Neural cell (in vitro differentiated cells): Measurements from ENCODE around the gene RECK. TPM values are rescaled to one million over a fixed set of nuclear protein-coding genes. Genes with fewer than 3 reads are reported as not detected.
"Not testable (repeated sequence)": the region's sequence is repeated elsewhere in the genome, so short reads cannot be mapped to it uniquely, and the experiment has no call there.

ENCODE experiments used
- H2AFZ ChIP-seq: fragments of 200-600, 300-800 bp; sonication (generic), shearing (Covaris generic); 2 replicates; pipeline ENCODE4 v1.6.0; 2014; ENCODE audit warnings: low read depth, mild to moderate bottlenecking, antibody characterized with exemption, low read length, moderate library complexity
- H3F3A ChIP-seq: fragments of 200-600 bp; shearing (Covaris generic); 2 replicates; pipeline ENCODE4 v1.6.1; 2016; ENCODE audit warnings: mild to moderate bottlenecking, moderate library complexity, mixed read lengths, antibody characterized with exemption, low read length; ENCODE audit not compliant: insufficient read depth, poor library complexity, severe bottlenecking
- H3K27ac ChIP-seq: fragments of 200-600, 300-800 bp; sonication (generic), shearing (Covaris generic); 2 replicates; pipeline ENCODE4 v1.5.1; 2014; ENCODE audit warnings: mild to moderate bottlenecking, low read length, moderate library complexity
- H3K27me3 ChIP-seq: fragments of 300-800, 200-600 bp; sonication (generic), shearing (Covaris generic); 2 replicates; pipeline ENCODE4 v1.6.0; 2014; ENCODE audit warnings: mild to moderate bottlenecking, low read depth, low read length, moderate library complexity; ENCODE audit not compliant: insufficient read depth
- H3K36me3 ChIP-seq: fragments of 300-800, 200-600 bp; sonication (generic), shearing (Covaris generic); 2 replicates; pipeline ENCODE4 v1.5.1; 2014; ENCODE audit warnings: mild to moderate bottlenecking, antibody characterized with exemption, low read length, moderate library complexity; ENCODE audit not compliant: insufficient read depth
- H3K4me2 ChIP-seq: fragments of 300-800, 200-600 bp; sonication (generic), shearing (Covaris generic); 2 replicates; pipeline ENCODE4 v1.6.0; 2014; ENCODE audit warnings: mild to moderate bottlenecking, low read length
- H3K4me3 ChIP-seq: fragments of 300-800, 200-600 bp; sonication (generic), shearing (Covaris generic); 2 replicates; pipeline ENCODE4 v1.5.1; 2014; ENCODE audit warnings: mild to moderate bottlenecking, low read length, moderate library complexity
- H3K79me2 ChIP-seq: fragments of 200-600 bp; shearing (Covaris generic); replicated peaks from 2 replicates; pipeline ENCODE4 v1.6.0; 2014; ENCODE audit warnings: mild to moderate bottlenecking, low read length, moderate library complexity; ENCODE audit not compliant: insufficient read depth
- H3K9ac ChIP-seq: fragments of 300-800, 200-600 bp; sonication (generic), shearing (Covaris generic); 2 replicates; pipeline ENCODE4 v1.6.1; 2016; ENCODE audit warnings: mild to moderate bottlenecking, low read length, mixed read lengths
- H3K9me2 ChIP-seq: fragments of 200-600 bp; shearing (Covaris generic); 2 replicates; pipeline ENCODE4 v1.6.1; 2016; ENCODE audit warnings: mild to moderate bottlenecking, low read length, mixed read lengths; ENCODE audit not compliant: insufficient read depth
- H3K9me3 ChIP-seq: fragments of 200-600, 300-800 bp; sonication (generic), shearing (Covaris generic); 2 replicates; pipeline ENCODE4 v1.6.1; 2016; ENCODE audit warnings: mild to moderate bottlenecking, mixed run types, low read length, moderate library complexity, mixed read lengths
- H4K20me1 ChIP-seq: fragments of 200-600 bp; shearing (Covaris generic); 2 replicates; pipeline ENCODE4 v1.6.1; 2016; ENCODE audit warnings: mild to moderate bottlenecking, mixed run types; ENCODE audit not compliant: insufficient read depth
- EP300 ChIP-seq: fragments of 450-650 bp; conservative IDR thresholded peaks from 2 replicates; pipeline ENCODE4 v1.6.1; 2014; ENCODE audit warnings: antibody characterized with exemption, mild to moderate bottlenecking, moderate library complexity; ENCODE audit not compliant: poor library complexity, severe bottlenecking
- EZH2 ChIP-seq: fragments of 200-600, 300-800 bp; shearing (Covaris generic), sonication (generic); IDR thresholded peaks from 2 replicates; pipeline ENCODE4 v1.6.1; 2014; ENCODE audit warnings: antibody characterized with exemption, low read length, borderline replicate concordance, mild to moderate bottlenecking; ENCODE audit not compliant: insufficient read depth, poor library complexity, severe bottlenecking
- MXI1 ChIP-seq: fragments of 450-650 bp; conservative IDR thresholded peaks from 2 replicates; pipeline ENCODE4 v1.6.1; 2014; ENCODE audit warnings: antibody characterized with exemption, mild to moderate bottlenecking; ENCODE audit not compliant: poor library complexity, severe bottlenecking
- POLR2AphosphoS5 ChIP-seq: IDR thresholded peaks from 2 replicates; pipeline ENCODE4 v1.6.1; 2012
- RAD21 ChIP-seq: fragments of 450-650 bp; conservative IDR thresholded peaks from 2 replicates; pipeline ENCODE4 v1.6.1; 2014; ENCODE audit warnings: antibody characterized with exemption, mild to moderate bottlenecking, moderate library complexity
- SMC3 ChIP-seq: fragments of 450-650 bp; conservative IDR thresholded peaks from 2 replicates; pipeline ENCODE4 v1.6.1; 2014; ENCODE audit warnings: antibody characterized with exemption, mild to moderate bottlenecking, moderate library complexity; ENCODE audit not compliant: poor library complexity
- TAF1 ChIP-seq: IDR thresholded peaks from 2 replicates; pipeline ENCODE4 v1.6.1; 2012; ENCODE audit warnings: low read depth
- polyA plus RNA-seq: library from polyadenylated mRNA; depleted of rRNA; stranded (reverse); fragments of >200 nt; gene quantifications from 2 replicates; pipeline ENCODE4 v1.2.3, GENCODE V29; 2014
- TF ChIP-seq, protein P1 (sequence below): fragments of 450-650 bp; IDR thresholded peaks from 2 replicates; pipeline ENCODE4 v1.5.1; 2014; ENCODE audit warnings: antibody characterized with exemption, mild to moderate bottlenecking, moderate library complexity; ENCODE audit not compliant: poor library complexity, severe bottlenecking
- TF ChIP-seq, protein P2 (sequence below): IDR thresholded peaks from 2 replicates; pipeline ENCODE4 v1.6.1; 2012; ENCODE audit warnings: borderline replicate concordance

RECK gene
- polyA plus RNA-seq, 1 donor from 2014 or later = 6.9 TPM

DNA sequence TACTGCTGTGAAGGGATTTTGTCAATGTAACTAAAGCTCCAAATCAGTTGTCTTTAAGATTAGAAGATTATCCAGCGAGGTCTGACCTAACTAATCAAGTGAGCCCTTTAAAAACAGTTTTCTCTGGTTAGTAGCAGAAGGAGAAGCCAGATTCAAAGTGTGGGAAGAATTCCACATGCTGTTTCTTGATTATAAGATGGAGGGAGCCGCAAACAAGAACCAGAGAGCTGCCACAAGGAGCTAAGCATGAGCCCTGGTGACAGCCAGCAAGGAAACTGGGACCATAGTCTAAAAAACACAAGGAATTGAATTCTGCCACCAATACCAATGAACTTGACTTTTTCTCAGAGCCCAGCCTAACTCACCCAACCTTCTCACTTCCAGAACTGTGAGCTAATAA, 41.8 kb upstream of the RECK start:
- H2AFZ ChIP-seq = no peak overlapping the region
- TF ChIP-seq, protein P1, sequence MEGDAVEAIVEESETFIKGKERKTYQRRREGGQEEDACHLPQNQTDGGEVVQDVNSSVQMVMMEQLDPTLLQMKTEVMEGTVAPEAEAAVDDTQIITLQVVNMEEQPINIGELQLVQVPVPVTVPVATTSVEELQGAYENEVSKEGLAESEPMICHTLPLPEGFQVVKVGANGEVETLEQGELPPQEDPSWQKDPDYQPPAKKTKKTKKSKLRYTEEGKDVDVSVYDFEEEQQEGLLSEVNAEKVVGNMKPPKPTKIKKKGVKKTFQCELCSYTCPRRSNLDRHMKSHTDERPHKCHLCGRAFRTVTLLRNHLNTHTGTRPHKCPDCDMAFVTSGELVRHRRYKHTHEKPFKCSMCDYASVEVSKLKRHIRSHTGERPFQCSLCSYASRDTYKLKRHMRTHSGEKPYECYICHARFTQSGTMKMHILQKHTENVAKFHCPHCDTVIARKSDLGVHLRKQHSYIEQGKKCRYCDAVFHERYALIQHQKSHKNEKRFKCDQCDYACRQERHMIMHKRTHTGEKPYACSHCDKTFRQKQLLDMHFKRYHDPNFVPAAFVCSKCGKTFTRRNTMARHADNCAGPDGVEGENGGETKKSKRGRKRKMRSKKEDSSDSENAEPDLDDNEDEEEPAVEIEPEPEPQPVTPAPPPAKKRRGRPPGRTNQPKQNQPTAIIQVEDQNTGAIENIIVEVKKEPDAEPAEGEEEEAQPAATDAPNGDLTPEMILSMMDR = no peak
- no peak for TF ChIP-seq POLR2AphosphoS5
- no peak for TF ChIP-seq TAF1
- TF ChIP-seq MXI1 = no peak
- no peak for TF ChIP-seq EP300
- TF ChIP-seq SMC3 = no peak
- no peak for TF ChIP-seq EZH2
- no peak for TF ChIP-seq RAD21
- TF ChIP-seq, protein P2, sequence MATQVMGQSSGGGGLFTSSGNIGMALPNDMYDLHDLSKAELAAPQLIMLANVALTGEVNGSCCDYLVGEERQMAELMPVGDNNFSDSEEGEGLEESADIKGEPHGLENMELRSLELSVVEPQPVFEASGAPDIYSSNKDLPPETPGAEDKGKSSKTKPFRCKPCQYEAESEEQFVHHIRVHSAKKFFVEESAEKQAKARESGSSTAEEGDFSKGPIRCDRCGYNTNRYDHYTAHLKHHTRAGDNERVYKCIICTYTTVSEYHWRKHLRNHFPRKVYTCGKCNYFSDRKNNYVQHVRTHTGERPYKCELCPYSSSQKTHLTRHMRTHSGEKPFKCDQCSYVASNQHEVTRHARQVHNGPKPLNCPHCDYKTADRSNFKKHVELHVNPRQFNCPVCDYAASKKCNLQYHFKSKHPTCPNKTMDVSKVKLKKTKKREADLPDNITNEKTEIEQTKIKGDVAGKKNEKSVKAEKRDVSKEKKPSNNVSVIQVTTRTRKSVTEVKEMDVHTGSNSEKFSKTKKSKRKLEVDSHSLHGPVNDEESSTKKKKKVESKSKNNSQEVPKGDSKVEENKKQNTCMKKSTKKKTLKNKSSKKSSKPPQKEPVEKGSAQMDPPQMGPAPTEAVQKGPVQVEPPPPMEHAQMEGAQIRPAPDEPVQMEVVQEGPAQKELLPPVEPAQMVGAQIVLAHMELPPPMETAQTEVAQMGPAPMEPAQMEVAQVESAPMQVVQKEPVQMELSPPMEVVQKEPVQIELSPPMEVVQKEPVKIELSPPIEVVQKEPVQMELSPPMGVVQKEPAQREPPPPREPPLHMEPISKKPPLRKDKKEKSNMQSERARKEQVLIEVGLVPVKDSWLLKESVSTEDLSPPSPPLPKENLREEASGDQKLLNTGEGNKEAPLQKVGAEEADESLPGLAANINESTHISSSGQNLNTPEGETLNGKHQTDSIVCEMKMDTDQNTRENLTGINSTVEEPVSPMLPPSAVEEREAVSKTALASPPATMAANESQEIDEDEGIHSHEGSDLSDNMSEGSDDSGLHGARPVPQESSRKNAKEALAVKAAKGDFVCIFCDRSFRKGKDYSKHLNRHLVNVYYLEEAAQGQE = no peak
- H3F3A ChIP-seq = no peaks in the 10 kb centered on the region
- no peaks in the 10 kb centered on the region for H3K36me3 ChIP-seq
- H3K9me2 ChIP-seq = no peaks in the 10 kb centered on the region
- H4K20me1 ChIP-seq = no peaks in the 10 kb centered on the region
- no peak overlapping the region for H3K9ac ChIP-seq
- H3K9me3 ChIP-seq = no peaks in the 10 kb centered on the region
- H3K27me3 ChIP-seq = no peaks in the 10 kb centered on the region
- no peak overlapping the region for H3K27ac ChIP-seq
- no peak overlapping the region for H3K4me2 ChIP-seq
- H3K79me2 ChIP-seq = no peaks in the 10 kb centered on the region
- no peak overlapping the region for H3K4me3 ChIP-seq

DNA sequence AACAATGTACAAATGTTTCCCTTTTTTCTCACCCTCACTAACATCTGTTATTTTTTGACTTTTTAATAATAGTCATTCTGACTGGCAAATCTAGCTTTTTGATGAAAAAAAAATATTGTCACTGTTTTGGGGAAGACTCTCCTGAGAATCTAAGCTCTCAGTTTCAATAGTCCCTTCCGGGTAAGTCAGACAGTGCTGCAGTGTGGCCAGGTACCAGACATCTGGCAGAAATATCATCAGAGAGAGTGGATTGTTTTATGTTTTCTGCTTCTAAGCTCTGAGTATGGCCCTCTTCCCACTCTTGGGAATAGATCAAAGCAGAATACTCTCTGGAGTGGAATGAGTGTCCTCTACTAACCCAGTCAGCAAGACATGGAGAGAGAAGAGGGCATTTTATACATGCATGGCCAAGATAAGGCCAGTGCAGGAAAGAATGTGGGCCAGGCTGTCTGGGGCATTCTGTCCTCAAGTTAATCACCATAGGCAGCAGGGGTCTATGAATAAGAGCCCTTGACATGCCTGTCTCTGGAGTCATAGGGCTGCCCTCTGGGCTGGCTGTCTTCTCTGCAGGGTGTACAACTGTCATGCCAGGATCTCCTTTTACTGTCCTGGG, 40.2 kb upstream of the RECK start:
- Histone ChIP-seq H4K20me1 (no peaks in the 10 kb centered on the region), H3K4me2 (no peak overlapping the region), H3F3A (no peaks in the 10 kb centered on the region), H3K9ac (no peak overlapping the region), H3K36me3 (no peaks in the 10 kb centered on the region), H3K9me3 (no peaks in the 10 kb centered on the region), H3K27me3 (no peaks in the 10 kb centered on the region), H3K9me2 (no peaks in the 10 kb centered on the region), H2AFZ (no peak overlapping the region), H3K4me3 (no peak overlapping the region), H3K79me2 (no peaks in the 10 kb centered on the region), H3K27ac (no peak overlapping the region)
- TF ChIP-seq, protein P1 = no peak
- TF ChIP-seq MXI1 = no peak

DNA sequence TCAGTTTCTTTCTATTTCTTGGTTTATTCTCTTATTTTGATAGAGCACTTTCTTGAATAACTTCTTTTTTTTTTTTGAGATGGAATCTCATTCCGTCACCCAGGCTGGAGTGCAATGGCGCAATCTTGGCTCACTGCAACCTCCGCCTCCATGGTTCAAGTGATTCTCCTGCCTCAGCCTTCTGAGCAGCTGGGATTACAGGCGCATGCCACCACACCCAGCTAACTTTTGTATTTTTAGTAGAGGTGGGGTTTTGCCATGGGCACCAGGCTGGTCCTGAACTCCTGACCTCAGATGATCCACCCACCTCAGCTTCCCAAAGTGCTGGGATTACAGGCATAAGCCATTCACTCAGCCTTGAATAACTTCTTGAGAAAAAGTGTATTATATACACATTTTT, 39.7 kb upstream of the RECK start:
- H3K4me2 ChIP-seq, H3K9me2 ChIP-seq: not testable (repeated sequence)

More for the DNA sequence above, 39.7 kb upstream of the RECK start:
- not testable (repeated sequence) for H3K9ac ChIP-seq, H3K9me3 ChIP-seq, H4K20me1 ChIP-seq, H3K36me3 ChIP-seq, H3K27me3 ChIP-seq, H3K79me2 ChIP-seq, H3K4me3 ChIP-seq, H2AFZ ChIP-seq, H3K27ac ChIP-seq, H3F3A ChIP-seq
